Peyer's patch (tissue), 4 donors: ENCODE data around the gene ARRDC5.

Experiments
- CTCF ChIP-seq, 6 experiments: fragments of 450-650 bp in 4 of 6; fragments of 200-600 bp in 2 of 6; sonication (generic) in 1 of 6; IDR thresholded peaks; one replicate each; pipeline ENCODE4 v1.5.1; 2017 to 2019; ENCODE audit warnings: antibody characterized with exemption in 6 of 6, mild to moderate bottlenecking in 3 of 6, moderate library complexity in 1 of 6
- POLR2A ChIP-seq, 2 donors: fragments of 450-650 bp; IDR thresholded peaks; one replicate each; pipeline ENCODE4 v1.5.1; 2017; ENCODE audit warnings: antibody characterized with exemption in 2 of 2, mild to moderate bottlenecking in 2 of 2, moderate library complexity in 2 of 2

DNA sequence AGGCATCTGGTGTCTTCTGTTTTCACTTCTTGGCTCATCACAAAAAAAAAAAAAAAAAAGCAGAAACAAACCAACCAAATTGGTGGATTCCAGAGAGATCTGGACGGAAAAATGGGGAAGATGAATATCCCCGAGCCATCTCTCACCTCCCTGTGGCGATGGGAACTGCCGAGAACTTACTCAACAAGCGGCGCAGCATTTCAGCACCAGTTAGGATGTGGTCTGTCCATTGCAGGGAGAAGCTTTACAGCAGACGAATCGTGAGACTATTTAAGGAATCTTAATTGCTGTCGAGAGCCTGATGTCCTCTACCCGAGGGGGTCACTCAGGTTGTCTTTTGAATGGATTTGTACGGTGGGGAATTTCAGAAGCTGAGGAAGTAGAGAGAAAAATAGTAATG lies 49.0 kb upstream of the ARRDC5 start:
- TF ChIP-seq CTCF (IDR thresholded peaks at IDR 0.05) (no peak), POLR2A (IDR thresholded peaks at IDR 0.05) (no peak)
